ENCODE data around the gene KCNMA1.

KCNMA1 gene

GRCh38 chr10:77498829-77499228 is 138.8 kb downstream of the KCNMA1 start:
- no peak for TF ChIP-seq CTCF (IDR thresholded peaks at IDR 0.05; ENCODE audit: insufficient read depth, low read depth, low read length, missing control alignments)
- no peak overlapping the region for H3K4me3 ChIP-seq (ENCODE audit: low read depth, low read length)
- DNase-seq (ENCODE audit: low read depth): no peak

GRCh38 chr10:77498210-77498609 is 139.4 kb downstream of the KCNMA1 start:
- no peak overlapping the region for H3K4me3 ChIP-seq (ENCODE audit: low read depth, low read length)
- TF ChIP-seq CTCF (IDR thresholded peaks at IDR 0.05; ENCODE audit: insufficient read depth, low read depth, low read length, missing control alignments): no peak
- no peak for DNase-seq (ENCODE audit: low read depth)

- DNase-seq (ENCODE audit: low read depth): no peak
- TF ChIP-seq CTCF (IDR thresholded peaks at IDR 0.05; ENCODE audit: insufficient read depth, low read depth, low read length, missing control alignments): no peak
- no peak overlapping the region for H3K4me3 ChIP-seq (ENCODE audit: low read depth, low read length)
These were observed 139.9 kb downstream of the KCNMA1 start for GRCh38 chr10:77497748-77498147.

- no peak overlapping the region for H3K4me3 ChIP-seq (ENCODE audit: low read depth, low read length)
- TF ChIP-seq CTCF (IDR thresholded peaks at IDR 0.05; ENCODE audit: insufficient read depth, low read depth, low read length, missing control alignments): no peak
- peak; percentile 32 for DNase-seq (ENCODE audit: low read depth)
These were observed 140.6 kb downstream of the KCNMA1 start for GRCh38 chr10:77496941-77497420.

GRCh38 chr10:77494756-77495541 is 142.7 kb downstream of the KCNMA1 start:
- no peak overlapping the region for H3K4me3 ChIP-seq (ENCODE audit: low read depth, low read length)
- TF ChIP-seq CTCF (IDR thresholded peaks at IDR 0.05; ENCODE audit: insufficient read depth, low read depth, low read length, missing control alignments): no peak
- peak; percentile 20 for DNase-seq (ENCODE audit: low read depth)

GRCh38 chr10:77494327-77494726 is 143.3 kb downstream of the KCNMA1 start:
- no peak for TF ChIP-seq CTCF (IDR thresholded peaks at IDR 0.05; ENCODE audit: insufficient read depth, low read depth, low read length, missing control alignments)
- H3K4me3 ChIP-seq (ENCODE audit: low read depth, low read length): no peak overlapping the region
- peak; percentile 17 for DNase-seq (ENCODE audit: low read depth)

GRCh38 chr10:77493851-77494261 is 143.8 kb downstream of the KCNMA1 start:
- no peak overlapping the region for H3K4me3 ChIP-seq (ENCODE audit: low read depth, low read length)
- DNase-seq (ENCODE audit: low read depth): peak; percentile 71
- no peak for TF ChIP-seq CTCF (IDR thresholded peaks at IDR 0.05; ENCODE audit: insufficient read depth, low read depth, low read length, missing control alignments)

Measured in GM12865 (cell line).